ENCODE data around the gene UHRF2. TPM values are rescaled to one million over a fixed set of nuclear protein-coding genes. Genes with fewer than 3 reads are reported as not detected.

The UHRF2 gene
- total and polyA plus RNA-seq, 12 donors: 9.6 to 19.7 (median 13.1) TPM

GRCh38 chr9:6382681-6383080 lies 30.3 kb upstream of the UHRF2 start:
- no peak for ATAC-seq
- TF ChIP-seq, protein P1, sequence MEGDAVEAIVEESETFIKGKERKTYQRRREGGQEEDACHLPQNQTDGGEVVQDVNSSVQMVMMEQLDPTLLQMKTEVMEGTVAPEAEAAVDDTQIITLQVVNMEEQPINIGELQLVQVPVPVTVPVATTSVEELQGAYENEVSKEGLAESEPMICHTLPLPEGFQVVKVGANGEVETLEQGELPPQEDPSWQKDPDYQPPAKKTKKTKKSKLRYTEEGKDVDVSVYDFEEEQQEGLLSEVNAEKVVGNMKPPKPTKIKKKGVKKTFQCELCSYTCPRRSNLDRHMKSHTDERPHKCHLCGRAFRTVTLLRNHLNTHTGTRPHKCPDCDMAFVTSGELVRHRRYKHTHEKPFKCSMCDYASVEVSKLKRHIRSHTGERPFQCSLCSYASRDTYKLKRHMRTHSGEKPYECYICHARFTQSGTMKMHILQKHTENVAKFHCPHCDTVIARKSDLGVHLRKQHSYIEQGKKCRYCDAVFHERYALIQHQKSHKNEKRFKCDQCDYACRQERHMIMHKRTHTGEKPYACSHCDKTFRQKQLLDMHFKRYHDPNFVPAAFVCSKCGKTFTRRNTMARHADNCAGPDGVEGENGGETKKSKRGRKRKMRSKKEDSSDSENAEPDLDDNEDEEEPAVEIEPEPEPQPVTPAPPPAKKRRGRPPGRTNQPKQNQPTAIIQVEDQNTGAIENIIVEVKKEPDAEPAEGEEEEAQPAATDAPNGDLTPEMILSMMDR (IDR thresholded peaks at IDR 0.05): no peak
- Histone ChIP-seq H3K4me1 (no peaks in the 10 kb centered on the region), H3K27ac (no peak overlapping the region), H3K27me3 (no peaks in the 10 kb centered on the region), H3K9me3 (peaks cover 0 to 4% (median 0%) of the 10 kb centered on the region in 11 donors), H3K36me3 (no peaks in the 10 kb centered on the region), H3K4me3 (no peak overlapping the region)
- 48 to 57% methylated on average over 1 of the region's 1 CpG for WGBS, 2 donors
- intact Hi-C loops (cut with DNase I): no loop called here
- DNase-seq: no peak

DNA sequence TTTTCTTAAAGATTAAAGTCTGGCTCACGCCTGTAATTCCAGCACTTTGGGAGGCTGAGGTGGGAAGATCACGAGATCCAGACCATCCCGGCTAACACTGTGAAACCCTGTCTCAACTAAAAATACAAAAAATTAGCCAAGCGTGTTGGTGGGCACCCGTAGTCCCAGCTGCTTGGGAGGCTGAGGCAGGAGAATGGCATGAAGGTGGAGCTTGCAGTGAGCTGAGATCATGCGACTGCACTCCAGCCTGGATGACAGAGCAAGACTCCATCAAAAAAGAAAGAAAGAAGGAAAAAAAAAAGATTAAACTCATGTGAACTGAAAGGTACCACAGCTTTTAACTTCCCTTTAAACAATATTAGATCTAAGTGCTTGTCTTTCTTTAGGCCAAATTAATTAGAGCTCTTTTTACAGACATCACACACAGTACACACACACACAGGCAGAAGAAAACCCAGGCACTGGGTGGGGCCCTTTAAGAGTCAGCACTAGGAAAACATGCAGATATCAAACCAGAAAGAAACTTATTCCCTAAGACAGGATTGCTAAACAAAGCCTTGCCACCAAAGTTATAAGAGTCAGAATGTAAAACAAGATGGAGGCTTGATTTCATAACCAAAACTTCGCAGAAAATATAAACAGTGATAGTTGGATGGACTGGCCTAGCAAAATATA lies 29.3 kb upstream of the UHRF2 start:
- Histone ChIP-seq H3K27me3 (no peaks in the 10 kb centered on the region), H3K4me3 (no peak overlapping the region), H3K9me3 (peaks cover 0 to 4% (median 0%) of the 10 kb centered on the region in 11 donors), H3K27ac (peak overlapping the region in 1 of 10 donors; percentile 26), H3K4me1 (no peaks in the 10 kb centered on the region), H3K36me3 (no peaks in the 10 kb centered on the region)
- TF ChIP-seq, protein P1 (IDR thresholded peaks at IDR 0.05): no peak
- no peak for ATAC-seq
- intact Hi-C loops (cut with DNase I): no loop called here
- no peak for DNase-seq
- WGBS, 2 donors: 76 to 82% methylated on average over 7 of the region's 7 CpGs

- 47 to 58% methylated on average over 2 of the region's 2 CpGs for WGBS, 2 donors
Observed at GRCh38 chr9:6384732-6385131, 28.3 kb upstream of the UHRF2 start.

DNA sequence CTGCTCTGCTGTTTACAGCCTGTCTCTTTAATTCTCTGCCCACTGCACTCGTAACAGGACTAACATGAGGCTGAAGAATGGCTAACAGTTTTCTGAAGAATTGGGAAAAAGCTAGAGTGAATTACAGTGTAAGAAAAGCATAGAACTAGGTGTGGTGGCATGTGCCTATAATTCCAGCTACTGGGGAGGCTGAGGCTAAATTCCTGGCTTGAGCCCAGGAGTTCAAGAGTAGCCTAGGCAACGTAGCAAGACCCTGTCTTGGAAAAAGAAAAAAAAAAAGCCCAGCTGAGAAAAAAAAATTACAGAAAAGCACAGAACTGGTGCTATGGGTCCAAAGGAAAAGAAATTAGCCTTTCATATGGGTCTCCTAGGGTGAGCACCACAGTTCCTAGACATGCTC lies 13.9 kb upstream of the UHRF2 start:
- ATAC-seq: no peak
- TF ChIP-seq, protein P1 (IDR thresholded peaks at IDR 0.05): no peak
- WGBS, 2 donors: 38 to 50% methylated on average over 2 of the region's 2 CpGs

More at GRCh38 chr9:6384732-6385131, 28.3 kb upstream of the UHRF2 start:
- ATAC-seq (no peak), DNase-seq (no peak)
- TF ChIP-seq, protein P1 (IDR thresholded peaks at IDR 0.05): no peak
- H3K4me3 ChIP-seq: no peak overlapping the region
- no peaks in the 10 kb centered on the region for H3K27me3 ChIP-seq
- H3K36me3 ChIP-seq: no peaks in the 10 kb centered on the region
- no peaks in the 10 kb centered on the region for H3K4me1 ChIP-seq
- intact Hi-C loops (cut with DNase I): no loop called here
- H3K9me3 ChIP-seq: peaks cover 0 to 4% (median 0%) of the 10 kb centered on the region in 11 donors
- peak overlapping the region in 1 of 10 donors; percentile 26 for H3K27ac ChIP-seq

More for the DNA sequence above, 13.9 kb upstream of the UHRF2 start:
- Histone ChIP-seq H3K27ac (no peak overlapping the region), H3K27me3 (peaks cover 0 to 4% (median 0%) of the 10 kb centered on the region in 7 donors), H3K36me3 (no peaks in the 10 kb centered on the region), H3K4me3 (no peak overlapping the region), H3K4me1 (no peaks in the 10 kb centered on the region), H3K9me3 (no peaks in the 10 kb centered on the region)
- intact Hi-C loops (cut with DNase I): no loop called here
- DNase-seq: no peak

All from heart right ventricle (tissue), 16 donors.